Measurements from ENCODE around the gene CCDC30. TPM values are rescaled to one million over a fixed set of nuclear protein-coding genes. Genes with fewer than 3 reads are reported as not detected.

Gene CCDC30
- total RNA-seq, 2 donors from 2014 or later: 3.0 to 4.9 TPM

- no peak for TF ChIP-seq CTCF (IDR thresholded peaks at IDR 0.05)
- peaks cover 9% of the 10 kb centered on the region for H3K36me3 ChIP-seq
- no peak overlapping the region for H3K4me3 ChIP-seq
- no peak for ATAC-seq (ENCODE audit: insufficient number of reproducible peaks, low FRiP score, low read depth)
- H3K9me3 ChIP-seq: no peaks in the 10 kb centered on the region
- no peaks in the 10 kb centered on the region for H3K27me3 ChIP-seq (replicated peaks; ENCODE audit: insufficient read depth)
- H3K4me1 ChIP-seq (ENCODE audit: control insufficient read depth in 1 of 2, low read depth in 2 of 2): peaks cover 23 to 50% of the 10 kb centered on the region in 2 donors
- H3K27ac ChIP-seq: no peak overlapping the region
- DNase-seq (ENCODE audit: low spot score): no peak
These were observed 229.4 kb downstream of the CCDC30 start for GRCh38 chr1:42692461-42692860.

- no peak for TF ChIP-seq CTCF (IDR thresholded peaks at IDR 0.05)
- peaks cover 13% of the 10 kb centered on the region for H3K36me3 ChIP-seq
- H3K9me3 ChIP-seq: no peaks in the 10 kb centered on the region
- ATAC-seq (ENCODE audit: insufficient number of reproducible peaks, low FRiP score, low read depth) (no peak), DNase-seq (ENCODE audit: low spot score) (no peak)
- H3K4me1 ChIP-seq (ENCODE audit: control insufficient read depth in 1 of 2, low read depth in 2 of 2): peaks cover 23 to 47% of the 10 kb centered on the region in 2 donors
- no peak overlapping the region for H3K4me3 ChIP-seq
- no peaks in the 10 kb centered on the region for H3K27me3 ChIP-seq (replicated peaks; ENCODE audit: insufficient read depth)
- H3K27ac ChIP-seq: no peak overlapping the region
These were observed 229.8 kb downstream of the CCDC30 start for GRCh38 chr1:42692911-42693310.

- no peak for DNase-seq (ENCODE audit: low spot score)
- no peak for TF ChIP-seq CTCF (IDR thresholded peaks at IDR 0.05)
- Histone ChIP-seq H3K36me3 (peaks cover 39% of the 10 kb centered on the region), H3K27ac (no peak overlapping the region), H3K4me3 (no peak overlapping the region), H3K9me3 (no peaks in the 10 kb centered on the region), H3K4me1 (ENCODE audit: control insufficient read depth in 1 of 2, low read depth in 2 of 2) (peaks cover 0 to 4% of the 10 kb centered on the region in 2 donors), H3K27me3 (replicated peaks; ENCODE audit: insufficient read depth) (no peaks in the 10 kb centered on the region)
- no peak for ATAC-seq (ENCODE audit: insufficient number of reproducible peaks, low FRiP score, low read depth)
These were observed 235.2 kb downstream of the CCDC30 start for GRCh38 chr1:42698081-42698813.

- H3K4me1 ChIP-seq (ENCODE audit: control insufficient read depth in 1 of 2, low read depth in 2 of 2): no peaks in the 10 kb centered on the region
- no peak for DNase-seq (ENCODE audit: low spot score)
- H3K27me3 ChIP-seq (replicated peaks; ENCODE audit: insufficient read depth): no peaks in the 10 kb centered on the region
- no peak for TF ChIP-seq CTCF (IDR thresholded peaks at IDR 0.05)
- no peak for ATAC-seq (ENCODE audit: insufficient number of reproducible peaks, low FRiP score, low read depth)
- H3K4me3 ChIP-seq: no peak overlapping the region
- H3K27ac ChIP-seq: no peak overlapping the region
- H3K9me3 ChIP-seq: no peaks in the 10 kb centered on the region
- peaks cover 43% of the 10 kb centered on the region for H3K36me3 ChIP-seq
These were observed 236.9 kb downstream of the CCDC30 start for GRCh38 chr1:42700006-42700405.

- no peak overlapping the region for H3K27ac ChIP-seq
- H3K9me3 ChIP-seq: no peaks in the 10 kb centered on the region
- no peaks in the 10 kb centered on the region for H3K27me3 ChIP-seq (replicated peaks; ENCODE audit: insufficient read depth)
- TF ChIP-seq CTCF (IDR thresholded peaks at IDR 0.05): no peak
- peaks cover 29% of the 10 kb centered on the region for H3K36me3 ChIP-seq
- DNase-seq (ENCODE audit: low spot score) (no peak), ATAC-seq (ENCODE audit: insufficient number of reproducible peaks, low FRiP score, low read depth) (no peak)
- no peaks in the 10 kb centered on the region for H3K4me1 ChIP-seq (ENCODE audit: control insufficient read depth in 1 of 2, low read depth in 2 of 2)
- H3K4me3 ChIP-seq: no peak overlapping the region
These were observed 240.9 kb downstream of the CCDC30 start for GRCh38 chr1:42703888-42704464.

Other genes with a start within 250 kb of the CCDC30 start
- gene FOXJ3, start 128.1 kb upstream of the CCDC30 start, total RNA-seq: 10 to 100 TPM; 30.6 to 62.0 TPM
- under 1 TPM; under 0.01 to 0.14 TPM for gene RIMKLA, start 82.5 kb upstream of the CCDC30 start, total RNA-seq
- 1 to 10 TPM in 1 of 2 donors, not detected in 1; 1.9 TPM for gene ZMYND12, start 7.3 kb upstream of the CCDC30 start, total RNA-seq
- gene PPCS, start 6.7 kb upstream of the CCDC30 start, total RNA-seq: 10 to 100 TPM; 46.0 to 53.3 TPM
- gene PPIH, start 195.1 kb downstream of the CCDC30 start, total RNA-seq: 10 to 100 TPM; 12.0 to 38.0 TPM
- gene YBX1, start 219.1 kb downstream of the CCDC30 start, total RNA-seq: 100 to 1,000 TPM; 301 to 392 TPM